AG04449 (cell line): ENCODE data around the gene MTNR1B.

Source experiments
- CTCF ChIA-PET: fragments of 350-600 bp; formaldehyde crosslinking; extraction: SDS; loops from one replicate; lab custom pipeline; 2021; ENCODE audit warnings: antibody characterized with exemption; lab: Yijun Ruan, JAX
- POLR2A ChIA-PET: fragments of 400-600, 350-600 bp; formaldehyde crosslinking; extraction: SDS; loops from one replicate; lab custom pipeline; 2020; ENCODE audit warnings: antibody characterized with exemption, inconsistent platforms; lab: Yijun Ruan, JAX
- DNase-seq: peaks from one replicate; pipeline ENCODE4 v3.0.0-alpha.2; 2010; ENCODE audit warnings: low read depth, low spot score
- H3K4me3 ChIP-seq: 2 replicates; pipeline ENCODE4 v1.5.1; 2011; ENCODE audit warnings: low read depth, mild to moderate bottlenecking, control low read depth, low read length
- TF ChIP-seq, protein P1 (sequence below): IDR thresholded peaks from one replicate; pipeline ENCODE4 v1.5.1; 2011; ENCODE audit warnings: mild to moderate bottlenecking, moderate library complexity, low read length, control low read depth, inconsistent platforms; ENCODE audit not compliant: insufficient read depth; ENCODE audit errors: missing control alignments

Gene MTNR1B

DNA sequence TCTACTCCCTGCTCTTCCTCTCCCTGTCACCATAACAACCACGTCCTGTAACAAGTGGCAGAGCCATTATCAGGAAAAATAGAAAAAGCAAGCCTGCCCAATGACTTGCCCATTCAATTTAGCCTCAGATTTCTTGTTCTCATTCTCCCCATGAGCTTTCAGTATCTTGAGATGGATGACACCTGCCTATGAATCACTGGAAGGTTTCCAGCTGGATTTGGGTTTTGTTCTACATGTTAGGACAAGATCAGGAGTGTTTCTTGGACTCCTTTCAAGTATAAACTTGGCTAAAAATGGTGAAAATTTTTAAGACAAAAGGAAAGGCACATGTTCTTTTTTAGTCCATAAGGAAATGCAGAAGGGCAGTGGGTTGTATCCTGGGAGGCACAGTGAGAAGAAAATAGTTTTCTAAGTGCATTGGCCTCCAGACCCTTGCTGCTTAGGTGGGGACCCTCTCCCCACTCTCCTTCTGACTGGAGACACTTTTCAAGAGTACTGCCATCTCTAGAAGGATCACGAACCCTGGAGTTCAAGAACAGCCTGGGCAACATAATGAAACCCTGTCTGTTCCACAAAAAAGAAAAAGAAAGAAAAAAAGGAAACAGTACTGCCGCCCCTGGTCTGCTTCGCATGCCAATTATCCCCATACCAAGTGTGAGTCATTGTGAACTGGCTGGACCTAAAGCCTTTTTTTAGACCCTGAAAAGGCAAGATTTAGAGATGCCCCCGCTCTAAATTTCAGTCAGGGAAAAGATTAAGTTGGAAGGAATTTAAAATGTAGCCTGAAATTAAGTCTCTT is 51.0 kb downstream of the MTNR1B start:
- DNase-seq, result no peak
- ChIA-PET POLR2A (no interaction called here), CTCF (no interaction called here)
- TF ChIP-seq, protein P1, sequence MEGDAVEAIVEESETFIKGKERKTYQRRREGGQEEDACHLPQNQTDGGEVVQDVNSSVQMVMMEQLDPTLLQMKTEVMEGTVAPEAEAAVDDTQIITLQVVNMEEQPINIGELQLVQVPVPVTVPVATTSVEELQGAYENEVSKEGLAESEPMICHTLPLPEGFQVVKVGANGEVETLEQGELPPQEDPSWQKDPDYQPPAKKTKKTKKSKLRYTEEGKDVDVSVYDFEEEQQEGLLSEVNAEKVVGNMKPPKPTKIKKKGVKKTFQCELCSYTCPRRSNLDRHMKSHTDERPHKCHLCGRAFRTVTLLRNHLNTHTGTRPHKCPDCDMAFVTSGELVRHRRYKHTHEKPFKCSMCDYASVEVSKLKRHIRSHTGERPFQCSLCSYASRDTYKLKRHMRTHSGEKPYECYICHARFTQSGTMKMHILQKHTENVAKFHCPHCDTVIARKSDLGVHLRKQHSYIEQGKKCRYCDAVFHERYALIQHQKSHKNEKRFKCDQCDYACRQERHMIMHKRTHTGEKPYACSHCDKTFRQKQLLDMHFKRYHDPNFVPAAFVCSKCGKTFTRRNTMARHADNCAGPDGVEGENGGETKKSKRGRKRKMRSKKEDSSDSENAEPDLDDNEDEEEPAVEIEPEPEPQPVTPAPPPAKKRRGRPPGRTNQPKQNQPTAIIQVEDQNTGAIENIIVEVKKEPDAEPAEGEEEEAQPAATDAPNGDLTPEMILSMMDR, result no peak
- H3K4me3 ChIP-seq, result no peak overlapping the region

DNA sequence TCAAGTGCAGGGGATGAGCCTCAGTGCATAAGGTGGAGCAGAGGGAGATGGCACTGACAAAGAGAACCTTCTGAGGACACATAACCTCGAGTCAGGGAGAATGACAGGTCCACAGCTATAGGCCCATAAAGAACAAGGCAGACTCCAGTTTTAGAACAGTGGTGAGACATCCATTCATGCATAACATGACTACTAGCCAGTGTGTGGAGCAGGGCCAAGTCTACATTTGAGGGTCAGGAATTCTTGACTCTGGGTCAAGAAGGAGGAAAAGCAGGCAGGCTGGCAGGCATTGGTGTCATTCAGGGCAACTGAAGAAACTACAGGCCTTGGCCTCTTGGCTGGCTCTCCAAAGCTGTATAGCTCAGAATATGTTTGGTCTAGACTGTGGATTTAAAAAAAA is 54.9 kb downstream of the MTNR1B start:
- ChIA-PET CTCF (no interaction called here), POLR2A (interaction anchor here (0.9 kb wide), 1 partner anchor 23 kb away, joined by 3 read pairs; no protein-coding TSS in a partner anchor)

GRCh38 chr11:93025558-93026255 is 56.3 kb downstream of the MTNR1B start:
- CTCF ChIA-PET, result no interaction called here
- H3K4me3 ChIP-seq, result no peak overlapping the region
- TF ChIP-seq, protein P1, result no peak
- POLR2A ChIA-PET, result no interaction called here
- no peak for DNase-seq

More for the DNA sequence above, 54.9 kb downstream of the MTNR1B start:
- TF ChIP-seq, protein P1, result no peak
- DNase-seq, result no peak
- H3K4me3 ChIP-seq, result no peak overlapping the region

GRCh38 chr11:93028960-93029522 is 59.6 kb downstream of the MTNR1B start:
- ChIA-PET POLR2A (no interaction called here), CTCF (no interaction called here)
- no peak overlapping the region for H3K4me3 ChIP-seq
- TF ChIP-seq, protein P1, result no peak
- DNase-seq, result no peak

GRCh38 chr11:93031386-93031785 is 61.9 kb downstream of the MTNR1B start:
- TF ChIP-seq, protein P1, result no peak
- no peak overlapping the region for H3K4me3 ChIP-seq
- no peak for DNase-seq
- ChIA-PET CTCF (no interaction called here), POLR2A (no interaction called here)
